Stimulated activated CD8-positive, alpha-beta memory T cell treated with anti-CD3 and anti-CD28 coated beads, Interleukin-12 subunit alpha, Interleukin-12 subunit beta, amount 100 ng/mL, for 1 hour (primary cell): Measurements from ENCODE around the gene ZSCAN12.
"Not testable (repeated sequence)": the region's sequence is repeated elsewhere in the genome, so short reads cannot be mapped to it uniquely, and the experiment has no call there.

Experiments used
- DNase-seq: peaks from one replicate; pipeline ENCODE4 v3.0.0-alpha.2; 2020; ENCODE audit warnings: low read depth

Gene ZSCAN12

GRCh38 chr6:28399350-28400121, at the start of gene ZSCAN12:
Gene ZSCAN12, minus strand, starts transcription at chr6:28399747. Its CDS starts 1,342 bp downstream, at chr6:28398405.
- peak; percentile 80 for DNase-seq

- no peak for DNase-seq
These were observed 49.5 kb upstream of the ZSCAN12 start for GRCh38 chr6:28449056-28449455.

GRCh38 chr6:28447512-28447906, 48.0 kb upstream of the ZSCAN12 start:
- DNase-seq: not testable (repeated sequence)

- no peak for DNase-seq
These were observed 47.4 kb upstream of the ZSCAN12 start for GRCh38 chr6:28446818-28447511.

- not testable (repeated sequence) for DNase-seq
These were observed 45.2 kb upstream of the ZSCAN12 start for GRCh38 chr6:28444759-28445158.

GRCh38 chr6:28443112-28443773, 43.7 kb upstream of the ZSCAN12 start, which contains the start of gene ZSCAN23:
Gene ZSCAN23, minus strand, starts transcription at chr6:28443491. Its CDS starts 7,225 bp downstream, at chr6:28436266.
- DNase-seq: peak; percentile 67

GRCh38 chr6:28442586-28442985, 43.0 kb upstream of the ZSCAN12 start:
- DNase-seq: no peak

GRCh38 chr6:28436404-28436803, 36.9 kb upstream of the ZSCAN12 start:
- no peak for DNase-seq

- no peak for DNase-seq
These were observed 33.6 kb upstream of the ZSCAN12 start for GRCh38 chr6:28433119-28433518.

- DNase-seq: no peak
These were observed 30.2 kb upstream of the ZSCAN12 start for GRCh38 chr6:28429781-28430180.

- DNase-seq: no peak
These were observed 26.5 kb upstream of the ZSCAN12 start for GRCh38 chr6:28425944-28426541.

- DNase-seq: no peak
These were observed 24.6 kb upstream of the ZSCAN12 start for GRCh38 chr6:28424163-28424562.

GRCh38 chr6:28423546-28423945, 24.0 kb upstream of the ZSCAN12 start:
- DNase-seq: no peak

GRCh38 chr6:28413681-28414080, 14.1 kb upstream of the ZSCAN12 start:
- no peak for DNase-seq

GRCh38 chr6:28410767-28411166, 11.2 kb upstream of the ZSCAN12 start:
- DNase-seq: no peak

GRCh38 chr6:28408076-28408802, 8.7 kb upstream of the ZSCAN12 start:
- DNase-seq: no peak

- DNase-seq: no peak
These were observed 7.9 kb upstream of the ZSCAN12 start for GRCh38 chr6:28407401-28407800.

GRCh38 chr6:28403923-28404322, 4.4 kb upstream of the ZSCAN12 start:
- not testable (repeated sequence) for DNase-seq

GRCh38 chr6:28402197-28402596, 2.6 kb upstream of the ZSCAN12 start:
- no peak for DNase-seq

- DNase-seq: no peak
These were observed 1.6 kb upstream of the ZSCAN12 start for GRCh38 chr6:28401172-28401571.

- no peak for DNase-seq
These were observed 540 bp upstream of the ZSCAN12 start for GRCh38 chr6:28400122-28400451.

- no peak for DNase-seq
These were observed 3.6 kb downstream of the ZSCAN12 start for GRCh38 chr6:28395918-28396317.
